Transverse colon (tissue), 4 donors: ENCODE data around the gene CSNK2B. TPM values are rescaled to one million over a fixed set of nuclear protein-coding genes. Genes with fewer than 3 reads are reported as not detected.

ENCODE experiments used
- DNase-seq: peaks from one replicate; pipeline ENCODE4 v3.0.0-alpha.2; 2019
- H3K27ac ChIP-seq, 4 donors: fragments of 200-600 bp; sonication (generic); 2 replicates each; pipeline ENCODE4 v1.5.1; 2016 to 2018; ENCODE audit warnings: inconsistent platforms in 4 of 4
- H3K27me3 ChIP-seq: fragments of 200-600 bp; sonication (generic); 2 replicates; pipeline ENCODE4 v1.5.1; 2017; ENCODE audit warnings: inconsistent platforms
- H3K36me3 ChIP-seq, 4 donors: fragments of 200-600 bp; sonication (generic); 2 replicates each; pipeline ENCODE4 v1.5.1; 2017 to 2019; ENCODE audit warnings: inconsistent platforms in 4 of 4
- H3K4me1 ChIP-seq, 4 donors: fragments of 200-600 bp; sonication (generic); 2 replicates each; pipeline ENCODE4 v1.5.1; 2017 to 2020; ENCODE audit warnings: inconsistent platforms in 4 of 4
- H3K4me3 ChIP-seq, 4 donors: fragments of 200-600 bp; sonication (generic); 1 replicate in 1 of 4; 2 replicates in 3 of 4; pipeline versions ENCODE4 v1.5.1 to v1.6.1; 2017 to 2019; ENCODE audit warnings: inconsistent platforms in 4 of 4
- H3K9me3 ChIP-seq, 2 donors: fragments of 200-600 bp; sonication (generic); 2 replicates each; pipeline ENCODE4 v1.5.1; 2017 to 2019; ENCODE audit warnings: inconsistent platforms in 2 of 2
- EP300 ChIP-seq: sonication (generic); formaldehyde crosslinking; IDR thresholded peaks from one replicate; pipeline ENCODE4 v1.6.1; 2017; ENCODE audit warnings: antibody characterized with exemption, low read depth
- POLR2A ChIP-seq: fragments of 450-650 bp; IDR thresholded peaks from one replicate; pipeline ENCODE4 v1.6.1; 2016; ENCODE audit warnings: antibody characterized with exemption, mild to moderate bottlenecking, moderate library complexity
- POLR2AphosphoS5 ChIP-seq, 3 donors: sonication (generic); formaldehyde crosslinking; IDR thresholded peaks; one replicate each; pipeline ENCODE4 v1.6.1; 2016; ENCODE audit warnings: antibody characterized with exemption in 3 of 3
- WGBS, 2 donors: methylation state at CpG; one replicate each; pipeline ENCODE4 v1.1.5; 2018; ENCODE audit warnings: low coverage in 1 of 2; 5-methylcytosine and 5-hydroxymethylcytosine counted together
- in situ Hi-C, 4 donors: fragments of 200-750 bp; cut with MboI; loops; one replicate each; pipeline versions ENCODE4 v1.15.0 to v1.15.1; 2017; ENCODE audit warnings: low sequenced_read_pairs in 3 of 4, low pct_ligation_motif_present in 1 of 4, low pct_unique_long_range_greater_than_20kb in 1 of 4
- intact Hi-C: fragments of 100-400 bp; cut with DNase I; formaldehyde crosslinking; loops from one replicate; pipeline ENCODE4 v1.15.1; 2023; ENCODE audit warnings: low total_unique reads
- total RNA-seq, 4 donors: library from RNA; depleted of rRNA; stranded (reverse); fragments of >200 nt; gene quantifications; one replicate each; pipeline ENCODE4 v1.1.0, GENCODE V29; 2016
- TF ChIP-seq, protein P1 (sequence below), 5 experiments: fragments of 200-600 bp in 3 of 5; fragments of 450-650 bp in 2 of 5; sonication (generic) in 3 of 5; IDR thresholded peaks; 1 replicate in 2 of 5; 2 replicates in 3 of 5; pipeline ENCODE4 v1.5.1; 2016 to 2017; ENCODE audit warnings: antibody characterized with exemption in 5 of 5, inconsistent platforms in 3 of 5, mild to moderate bottlenecking in 2 of 5, moderate library complexity in 1 of 5

The CSNK2B gene
- total RNA-seq, 4 donors from 2014 or later: 182 to 231 (median 210) TPM

DNA sequence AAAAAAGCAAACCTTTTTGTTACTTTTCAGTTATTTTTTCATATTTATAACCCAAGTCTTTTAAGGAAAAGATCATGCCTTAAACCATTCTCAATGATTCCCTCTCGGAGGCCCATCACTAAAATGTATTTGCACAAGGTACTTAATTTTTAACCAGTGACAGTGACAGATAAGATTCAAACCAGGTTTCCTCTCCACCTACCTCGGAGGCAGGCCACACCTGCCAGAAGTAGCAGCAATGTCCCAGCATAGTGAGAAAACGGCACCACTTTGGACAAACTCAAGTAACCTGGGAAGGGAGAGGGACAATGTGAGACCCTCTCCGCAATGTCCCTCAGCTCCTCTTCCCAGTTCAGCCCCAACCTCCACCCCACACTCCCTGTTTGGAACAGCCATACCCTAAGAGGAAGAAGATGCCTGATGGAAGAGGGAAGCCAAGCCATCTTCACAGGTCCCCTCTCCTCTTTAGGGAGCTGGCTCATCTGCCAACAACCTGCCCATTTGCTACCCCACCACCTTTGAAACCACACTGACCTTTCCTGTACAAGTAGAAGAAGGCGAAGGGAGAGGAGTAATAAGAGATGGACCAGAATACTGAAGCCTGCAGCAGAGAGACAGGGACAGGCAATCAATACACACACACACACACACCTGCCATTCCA, 35.0 kb downstream of the CSNK2B start:
- TF ChIP-seq POLR2A (no peak), EP300 (no peak), POLR2AphosphoS5 (IDR thresholded peaks at IDR 0.05) (no peak)
- TF ChIP-seq, protein P1, sequence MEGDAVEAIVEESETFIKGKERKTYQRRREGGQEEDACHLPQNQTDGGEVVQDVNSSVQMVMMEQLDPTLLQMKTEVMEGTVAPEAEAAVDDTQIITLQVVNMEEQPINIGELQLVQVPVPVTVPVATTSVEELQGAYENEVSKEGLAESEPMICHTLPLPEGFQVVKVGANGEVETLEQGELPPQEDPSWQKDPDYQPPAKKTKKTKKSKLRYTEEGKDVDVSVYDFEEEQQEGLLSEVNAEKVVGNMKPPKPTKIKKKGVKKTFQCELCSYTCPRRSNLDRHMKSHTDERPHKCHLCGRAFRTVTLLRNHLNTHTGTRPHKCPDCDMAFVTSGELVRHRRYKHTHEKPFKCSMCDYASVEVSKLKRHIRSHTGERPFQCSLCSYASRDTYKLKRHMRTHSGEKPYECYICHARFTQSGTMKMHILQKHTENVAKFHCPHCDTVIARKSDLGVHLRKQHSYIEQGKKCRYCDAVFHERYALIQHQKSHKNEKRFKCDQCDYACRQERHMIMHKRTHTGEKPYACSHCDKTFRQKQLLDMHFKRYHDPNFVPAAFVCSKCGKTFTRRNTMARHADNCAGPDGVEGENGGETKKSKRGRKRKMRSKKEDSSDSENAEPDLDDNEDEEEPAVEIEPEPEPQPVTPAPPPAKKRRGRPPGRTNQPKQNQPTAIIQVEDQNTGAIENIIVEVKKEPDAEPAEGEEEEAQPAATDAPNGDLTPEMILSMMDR (IDR thresholded peaks at IDR 0.05): no peak
- intact Hi-C loops (no loop called here), in situ Hi-C loops (no loop called here)
- DNase-seq: no peak
- no peaks in the 10 kb centered on the region for H3K9me3 ChIP-seq
- no peaks in the 10 kb centered on the region for H3K27me3 ChIP-seq
- 47 to 64% methylated on average over 2 to 5 of the region's 5 CpGs for WGBS, 2 donors
- H3K4me1 ChIP-seq: peaks cover 17 to 27% (median 21%) of the 10 kb centered on the region in 4 donors
- H3K36me3 ChIP-seq: peaks cover 0 to 15% (median 5%) of the 10 kb centered on the region in 4 donors
- H3K27ac ChIP-seq: peak overlapping the region in 2 of 4 donors; percentile 2 to 98
- no peak overlapping the region for H3K4me3 ChIP-seq

DNA sequence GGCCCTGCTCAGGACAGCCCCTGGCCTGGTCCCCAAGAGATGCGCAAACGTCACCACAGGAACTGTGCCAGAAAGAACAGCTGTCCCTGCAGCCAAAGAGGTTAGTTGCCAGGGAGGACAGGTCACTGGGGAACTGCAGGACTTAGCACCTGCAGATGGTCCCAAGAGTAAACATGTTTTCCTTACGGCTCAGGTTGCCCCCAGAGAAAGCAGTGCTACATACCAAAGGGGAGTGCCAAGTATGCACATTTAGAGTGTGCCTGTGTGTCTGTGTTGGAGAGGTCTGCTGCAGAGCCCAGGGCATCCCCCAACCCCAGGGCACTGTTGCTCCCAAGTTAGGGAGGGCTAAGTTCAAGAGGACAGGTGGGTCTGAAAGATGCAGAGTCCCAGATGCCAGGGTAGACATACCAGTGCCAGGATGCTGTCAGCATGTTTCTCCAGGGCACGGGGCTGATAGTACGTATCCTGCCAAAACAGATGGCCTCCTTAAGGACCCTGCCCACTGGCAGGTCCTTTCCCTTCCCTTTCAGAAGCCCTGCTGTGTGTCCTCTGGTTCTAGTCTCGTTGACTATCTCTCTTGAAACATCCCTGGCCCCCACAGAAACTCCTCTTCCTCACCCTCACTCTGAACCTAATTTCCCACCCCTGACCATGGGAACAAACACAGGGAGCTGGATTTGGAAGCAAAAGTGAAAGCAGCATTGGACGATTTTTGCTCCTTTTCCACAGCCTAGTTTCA, 36.0 kb downstream of the CSNK2B start:
- H3K9me3 ChIP-seq: no peaks in the 10 kb centered on the region
- H3K4me3 ChIP-seq: peak overlapping the region; percentile 66 to 99 (median 91)
- intact Hi-C loops (no loop called here), in situ Hi-C loops (no loop called here)
- 0 to 18% methylated on average over 4 to 7 of the region's 7 CpGs for WGBS, 2 donors
- peak overlapping the region; percentile 98 to 100 (median 99) for H3K27ac ChIP-seq
- no peaks in the 10 kb centered on the region for H3K27me3 ChIP-seq
- peaks cover 0 to 6% (median 3%) of the 10 kb centered on the region in 4 donors for H3K36me3 ChIP-seq
- TF ChIP-seq EP300: no peak
- no peak for TF ChIP-seq POLR2AphosphoS5 (IDR thresholded peaks at IDR 0.05)
- DNase-seq: no peak
- peaks cover 17 to 27% (median 21%) of the 10 kb centered on the region in 4 donors for H3K4me1 ChIP-seq

- no peak for TF ChIP-seq EP300
- TF ChIP-seq POLR2A: no peak
- no peak for TF ChIP-seq POLR2AphosphoS5 (IDR thresholded peaks at IDR 0.05)
- TF ChIP-seq, protein P1 (IDR thresholded peaks at IDR 0.05): no peak
These were observed 36.5 kb downstream of the CSNK2B start for GRCh38 chr6:31702405-31702818.

DNA sequence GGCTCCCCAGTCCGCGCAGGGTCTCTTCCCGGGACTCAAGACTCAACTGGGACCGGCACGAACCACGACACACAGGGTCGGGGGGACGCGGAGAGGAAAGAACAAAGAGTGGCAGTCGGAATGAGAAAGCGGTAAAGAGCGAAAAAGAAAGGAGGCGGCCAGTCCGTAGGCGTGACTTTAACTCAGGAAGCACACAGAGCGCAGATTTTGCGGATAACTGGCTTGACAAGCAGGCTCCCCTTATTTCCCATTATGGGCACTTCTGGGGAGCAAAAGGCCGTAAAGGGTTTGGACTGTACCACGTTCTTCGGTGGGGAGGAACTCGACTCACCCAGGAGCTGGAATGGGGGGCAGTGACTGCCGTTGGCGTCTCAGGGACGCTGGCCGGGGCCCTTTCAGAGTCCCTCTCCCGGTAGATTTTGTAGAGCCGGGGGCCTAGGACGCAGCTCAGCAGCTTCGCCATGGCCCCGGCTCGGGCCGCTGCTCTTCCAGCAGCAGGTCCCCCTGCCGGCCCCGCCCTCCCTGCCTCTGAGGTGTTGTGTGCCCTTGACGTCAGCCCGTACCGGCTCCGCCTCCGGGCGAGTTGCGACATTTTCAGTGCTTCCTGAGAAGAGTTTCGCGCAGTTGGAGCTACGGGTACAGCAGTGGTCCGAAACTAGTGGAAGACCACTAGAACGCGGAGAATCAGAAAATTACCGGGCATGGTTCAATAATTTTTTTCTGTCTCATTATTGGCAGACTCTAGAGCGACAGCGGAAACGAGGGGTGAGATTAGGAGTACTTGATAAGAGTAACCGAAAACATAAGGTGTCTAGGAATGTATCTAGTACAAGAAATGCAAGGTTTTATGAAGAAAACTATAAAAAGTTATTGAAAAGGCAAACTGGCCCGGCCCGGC, 37.2 kb downstream of the CSNK2B start, which contains the start of gene ABHD16A:
Gene ABHD16A, minus strand, starts transcription at position 506 of the 898 bp plus-strand sequence. Its CDS starts 43 bp downstream, at position 463.
- intact Hi-C loops (no loop called here), in situ Hi-C loops (no loop called here)
- H3K9me3 ChIP-seq: no peaks in the 10 kb centered on the region
- no peak for TF ChIP-seq EP300
- TF ChIP-seq, protein P1 (IDR thresholded peaks at IDR 0.05): peak in 2 of 5 experiments; percentile 29 to 41
- peak; percentile 98 to 99 (median 98) for TF ChIP-seq POLR2AphosphoS5 (IDR thresholded peaks at IDR 0.05)
- TF ChIP-seq POLR2A: peak; percentile 98
- peaks cover 17 to 27% (median 21%) of the 10 kb centered on the region in 4 donors for H3K4me1 ChIP-seq
- 0 to 1% methylated on average over 4 to 36 of the region's 54 CpGs for WGBS, 2 donors
- DNase-seq: peak; percentile 99
- H3K27me3 ChIP-seq: no peaks in the 10 kb centered on the region
- H3K4me3 ChIP-seq: peak within 1 kb of the TSS; percentile 66 to 99 (median 91)
- peak within 1 kb of the TSS; percentile 98 to 100 (median 99) for H3K27ac ChIP-seq
- peaks cover 0 to 5% (median 0%) of the 10 kb centered on the region in 4 donors for H3K36me3 ChIP-seq

More at GRCh38 chr6:31702405-31702818, 36.5 kb downstream of the CSNK2B start:
- Histone ChIP-seq H3K4me3 (peak overlapping the region; percentile 66 to 99 (median 91)), H3K9me3 (no peaks in the 10 kb centered on the region), H3K4me1 (peaks cover 17 to 27% (median 21%) of the 10 kb centered on the region in 4 donors), H3K27ac (peak overlapping the region; percentile 98 to 100 (median 99)), H3K36me3 (peaks cover 0 to 5% (median under 1%) of the 10 kb centered on the region in 4 donors), H3K27me3 (no peaks in the 10 kb centered on the region)
- 0 to 1% methylated on average over 3 to 10 of the region's 10 CpGs for WGBS, 2 donors
- DNase-seq: no peak
- in situ Hi-C loops: no loop called here
- intact Hi-C loops: no loop called here
